Peyer's patch (tissue), 4 donors: ENCODE data around the gene AUTS2.

Experiments used
- POLR2A ChIP-seq, 2 donors: fragments of 450-650 bp; IDR thresholded peaks; one replicate each; pipeline ENCODE4 v1.5.1; 2017; ENCODE audit warnings: antibody characterized with exemption in 2 of 2, mild to moderate bottlenecking in 2 of 2, moderate library complexity in 2 of 2
- TF ChIP-seq, protein P1 (sequence below), 6 experiments: fragments of 450-650 bp in 4 of 6; fragments of 200-600 bp in 2 of 6; sonication (generic) in 1 of 6; IDR thresholded peaks; one replicate each; pipeline ENCODE4 v1.5.1; 2017 to 2019; ENCODE audit warnings: antibody characterized with exemption in 6 of 6, mild to moderate bottlenecking in 3 of 6, moderate library complexity in 1 of 6

DNA sequence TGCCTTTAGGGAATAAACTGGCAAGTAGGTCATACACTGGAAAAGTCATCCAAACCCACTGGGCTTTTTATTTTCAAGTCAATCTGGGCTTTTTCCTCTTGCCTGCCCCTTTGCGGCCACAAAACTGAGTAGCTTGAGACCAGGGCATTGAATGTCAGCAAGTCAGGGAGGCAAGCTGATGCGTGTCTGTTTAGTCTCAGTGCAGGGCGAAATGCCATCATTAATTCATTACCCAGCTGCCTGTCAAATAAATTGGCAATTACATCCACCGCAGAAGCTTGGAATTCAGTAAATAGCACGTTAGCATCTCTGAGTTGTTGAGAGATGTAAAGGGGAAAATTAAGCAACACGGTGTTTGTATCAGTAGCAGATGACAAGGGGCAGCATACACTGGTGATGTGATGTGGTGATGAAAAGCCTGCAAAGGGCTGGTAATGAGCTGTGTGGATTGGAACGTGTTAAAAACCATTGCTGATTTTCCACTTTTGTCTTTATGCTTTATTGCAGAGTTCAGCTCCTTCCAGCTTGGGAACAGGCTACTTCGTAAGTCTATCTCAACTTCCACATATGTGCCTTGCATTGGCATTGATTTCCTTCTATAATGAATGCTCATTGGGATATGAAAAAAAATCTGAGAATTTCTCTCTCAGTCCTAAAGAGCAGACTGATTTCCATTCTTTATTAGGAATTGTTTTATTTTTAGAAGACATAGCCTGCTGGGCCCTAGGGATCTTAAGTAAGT lies 535.9 kb downstream of the AUTS2 start:
- TF ChIP-seq POLR2A (IDR thresholded peaks at IDR 0.05) = no peak
- TF ChIP-seq, protein P1, sequence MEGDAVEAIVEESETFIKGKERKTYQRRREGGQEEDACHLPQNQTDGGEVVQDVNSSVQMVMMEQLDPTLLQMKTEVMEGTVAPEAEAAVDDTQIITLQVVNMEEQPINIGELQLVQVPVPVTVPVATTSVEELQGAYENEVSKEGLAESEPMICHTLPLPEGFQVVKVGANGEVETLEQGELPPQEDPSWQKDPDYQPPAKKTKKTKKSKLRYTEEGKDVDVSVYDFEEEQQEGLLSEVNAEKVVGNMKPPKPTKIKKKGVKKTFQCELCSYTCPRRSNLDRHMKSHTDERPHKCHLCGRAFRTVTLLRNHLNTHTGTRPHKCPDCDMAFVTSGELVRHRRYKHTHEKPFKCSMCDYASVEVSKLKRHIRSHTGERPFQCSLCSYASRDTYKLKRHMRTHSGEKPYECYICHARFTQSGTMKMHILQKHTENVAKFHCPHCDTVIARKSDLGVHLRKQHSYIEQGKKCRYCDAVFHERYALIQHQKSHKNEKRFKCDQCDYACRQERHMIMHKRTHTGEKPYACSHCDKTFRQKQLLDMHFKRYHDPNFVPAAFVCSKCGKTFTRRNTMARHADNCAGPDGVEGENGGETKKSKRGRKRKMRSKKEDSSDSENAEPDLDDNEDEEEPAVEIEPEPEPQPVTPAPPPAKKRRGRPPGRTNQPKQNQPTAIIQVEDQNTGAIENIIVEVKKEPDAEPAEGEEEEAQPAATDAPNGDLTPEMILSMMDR (IDR thresholded peaks at IDR 0.05) = no peak
